Astrocyte (in vitro differentiated cells and primary cell): ENCODE data around the gene PRDX3. TPM values are rescaled to one million over a fixed set of nuclear protein-coding genes. Genes with fewer than 3 reads are reported as not detected.

Source experiments
- DNase-seq: peaks from one replicate; pipeline ENCODE4 v3.0.0-alpha.2; 2010; ENCODE audit warnings: low read depth
- FAIRE-seq: peaks from 2 replicates; lab custom pipeline; 2011; peaks lifted over from hg19 to GRCh38; lab: Jason Lieb, UNC
- H2AFZ ChIP-seq: 2 replicates; pipeline ENCODE4 v1.6.0; 2012; ENCODE audit warnings: low read depth, low read length, inconsistent platforms
- H3K27ac ChIP-seq: 2 replicates; pipeline ENCODE4 v1.5.1; 2011; ENCODE audit warnings: low read depth, low read length, inconsistent platforms
- H3K27me3 ChIP-seq: 2 replicates; pipeline ENCODE4 v1.6.0; 2011; ENCODE audit warnings: low read length, inconsistent platforms; ENCODE audit not compliant: insufficient read depth
- H3K36me3 ChIP-seq: 2 replicates; pipeline ENCODE4 v1.5.1; 2011; ENCODE audit warnings: low read length, inconsistent platforms; ENCODE audit not compliant: insufficient read depth
- H3K4me1 ChIP-seq: 2 replicates; pipeline ENCODE4 v1.5.1; 2011; ENCODE audit warnings: low read length, inconsistent platforms; ENCODE audit not compliant: insufficient read depth
- H3K4me2 ChIP-seq: 2 replicates; pipeline ENCODE4 v1.6.0; 2012; ENCODE audit warnings: low read length, inconsistent platforms
- H3K4me3 ChIP-seq: 2 replicates; pipeline ENCODE4 v1.5.1; 2011; ENCODE audit warnings: low read depth, mild to moderate bottlenecking, low read length, inconsistent platforms; ENCODE audit not compliant: insufficient read depth
- H3K79me2 ChIP-seq: 2 replicates; pipeline ENCODE4 v1.6.0; 2012; ENCODE audit warnings: mild to moderate bottlenecking, low read length, inconsistent platforms; ENCODE audit not compliant: insufficient read depth
- H3K9ac ChIP-seq: 2 replicates; pipeline ENCODE4 v1.6.0; 2012; ENCODE audit warnings: mild to moderate bottlenecking, low read length, inconsistent platforms
- H3K9me3 ChIP-seq: 2 replicates; pipeline ENCODE4 v1.5.1; 2012; ENCODE audit warnings: low read depth, mild to moderate bottlenecking, low read length, inconsistent platforms; ENCODE audit not compliant: insufficient read depth
- H4K20me1 ChIP-seq: 2 replicates; pipeline ENCODE4 v1.6.0; 2012; ENCODE audit warnings: low read length, inconsistent platforms; ENCODE audit not compliant: insufficient read depth
- H3K27ac Mint-ChIP-seq: one replicate; pipeline ENCODE4 v1.8.0; 2021; ENCODE audit warnings: mild to moderate bottlenecking, mixed read lengths; ENCODE audit not compliant: unreplicated experiment
- H3K27me3 Mint-ChIP-seq: one replicate; pipeline ENCODE4 v1.8.0; 2021; ENCODE audit warnings: low read depth, mixed read lengths; ENCODE audit not compliant: unreplicated experiment
- H3K36me3 Mint-ChIP-seq: one replicate; pipeline ENCODE4 v1.8.0; 2021; ENCODE audit warnings: low read depth, mixed read lengths; ENCODE audit not compliant: unreplicated experiment
- H3K4me1 Mint-ChIP-seq: one replicate; pipeline ENCODE4 v1.8.0; 2021; ENCODE audit warnings: low read depth, mixed read lengths; ENCODE audit not compliant: unreplicated experiment
- H3K4me3 Mint-ChIP-seq: one replicate; pipeline ENCODE4 v1.8.0; 2021; ENCODE audit warnings: mild to moderate bottlenecking, moderate library complexity, mixed read lengths; ENCODE audit not compliant: unreplicated experiment
- H3K9me3 Mint-ChIP-seq: one replicate; pipeline ENCODE4 v1.8.0; 2021; ENCODE audit warnings: mild to moderate bottlenecking, mixed read lengths; ENCODE audit not compliant: unreplicated experiment
- EZH2 ChIP-seq: IDR thresholded peaks from 2 replicates; pipeline ENCODE4 v1.6.1; 2012; ENCODE audit warnings: mild to moderate bottlenecking, low read length, inconsistent platforms; ENCODE audit not compliant: insufficient read depth
- total RNA-seq: library from RNA; stranded (reverse); gene quantifications from 2 replicates; pipeline ENCODE4 v1.2.1, GENCODE V29; 2021
- TF ChIP-seq, protein P1 (sequence below): IDR thresholded peaks from 2 replicates; pipeline ENCODE4 v1.5.1; 2011; ENCODE audit warnings: low read depth, mild to moderate bottlenecking, inconsistent platforms, low read length, moderate library complexity; ENCODE audit not compliant: insufficient read depth

PRDX3 gene
- total RNA-seq, 1 donor from 2014 or later, result 127 TPM

DNA sequence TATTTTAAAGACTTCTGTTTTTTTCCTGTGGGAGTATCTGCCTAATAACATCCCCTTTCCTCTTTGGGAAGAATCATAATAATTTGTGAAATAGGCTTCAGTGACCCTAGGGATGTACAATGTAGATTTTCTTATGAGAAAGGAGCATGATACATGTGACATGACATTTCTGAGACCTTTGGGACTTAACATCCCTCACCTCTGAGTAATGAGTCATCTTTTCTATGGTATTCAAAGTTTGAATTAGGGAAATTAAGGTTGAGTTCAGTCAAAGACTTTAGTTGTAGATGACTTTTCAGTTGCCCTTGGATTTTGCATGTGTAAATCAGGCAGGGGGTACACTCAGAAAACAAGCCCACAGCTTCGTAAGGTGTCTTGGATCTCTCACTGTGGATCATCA, 43.1 kb upstream of the PRDX3 start:
- Mint-ChIP-seq H3K9me3 (no peaks in the 10 kb centered on the region), H3K36me3 (no peaks in the 10 kb centered on the region), H3K27me3 (no peaks in the 10 kb centered on the region), H3K4me1 (peaks cover 9% of the 10 kb centered on the region), H3K4me3 (no peak overlapping the region), H3K27ac (no peak overlapping the region)
- no peak overlapping the region for H3K27ac ChIP-seq
- H3K4me2 ChIP-seq, result no peak overlapping the region
- DNase-seq (no peak), FAIRE-seq (no peak)
- H2AFZ ChIP-seq, result no peak overlapping the region
- H3K9me3 ChIP-seq, result no peaks in the 10 kb centered on the region
- peaks cover 47% of the 10 kb centered on the region for H4K20me1 ChIP-seq
- no peaks in the 10 kb centered on the region for H3K27me3 ChIP-seq
- peaks cover 3% of the 10 kb centered on the region for H3K4me1 ChIP-seq
- no peaks in the 10 kb centered on the region for H3K36me3 ChIP-seq
- H3K79me2 ChIP-seq, result peaks cover 29% of the 10 kb centered on the region
- TF ChIP-seq, protein P1, sequence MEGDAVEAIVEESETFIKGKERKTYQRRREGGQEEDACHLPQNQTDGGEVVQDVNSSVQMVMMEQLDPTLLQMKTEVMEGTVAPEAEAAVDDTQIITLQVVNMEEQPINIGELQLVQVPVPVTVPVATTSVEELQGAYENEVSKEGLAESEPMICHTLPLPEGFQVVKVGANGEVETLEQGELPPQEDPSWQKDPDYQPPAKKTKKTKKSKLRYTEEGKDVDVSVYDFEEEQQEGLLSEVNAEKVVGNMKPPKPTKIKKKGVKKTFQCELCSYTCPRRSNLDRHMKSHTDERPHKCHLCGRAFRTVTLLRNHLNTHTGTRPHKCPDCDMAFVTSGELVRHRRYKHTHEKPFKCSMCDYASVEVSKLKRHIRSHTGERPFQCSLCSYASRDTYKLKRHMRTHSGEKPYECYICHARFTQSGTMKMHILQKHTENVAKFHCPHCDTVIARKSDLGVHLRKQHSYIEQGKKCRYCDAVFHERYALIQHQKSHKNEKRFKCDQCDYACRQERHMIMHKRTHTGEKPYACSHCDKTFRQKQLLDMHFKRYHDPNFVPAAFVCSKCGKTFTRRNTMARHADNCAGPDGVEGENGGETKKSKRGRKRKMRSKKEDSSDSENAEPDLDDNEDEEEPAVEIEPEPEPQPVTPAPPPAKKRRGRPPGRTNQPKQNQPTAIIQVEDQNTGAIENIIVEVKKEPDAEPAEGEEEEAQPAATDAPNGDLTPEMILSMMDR, result no peak
- no peak for TF ChIP-seq EZH2
- H3K9ac ChIP-seq, result no peak overlapping the region
- H3K4me3 ChIP-seq, result no peak overlapping the region

DNA sequence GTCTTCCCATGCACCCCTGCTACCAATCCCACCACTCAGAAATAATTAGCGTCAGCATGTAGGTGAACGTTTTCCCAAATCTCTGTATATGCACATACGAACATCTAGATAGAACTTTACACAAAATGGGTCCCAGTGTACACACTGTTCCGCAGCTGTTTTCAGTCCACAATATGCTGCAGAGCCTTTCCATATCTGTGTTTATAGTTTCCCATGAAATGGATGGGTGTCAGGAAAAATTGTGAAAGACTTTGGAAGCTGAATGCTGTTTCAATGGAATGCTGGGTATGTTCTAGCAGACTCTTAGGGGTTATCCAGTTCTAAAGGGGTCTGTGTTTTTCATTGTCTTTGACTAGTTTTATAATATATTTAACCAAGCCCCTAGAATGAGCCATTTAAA, 42.6 kb upstream of the PRDX3 start:
- H3K4me1 ChIP-seq, result peaks cover 3% of the 10 kb centered on the region
- H3K36me3 ChIP-seq, result no peaks in the 10 kb centered on the region
- H3K9me3 ChIP-seq, result no peaks in the 10 kb centered on the region
- no peak overlapping the region for H3K27ac Mint-ChIP-seq
- H4K20me1 ChIP-seq, result peaks cover 47% of the 10 kb centered on the region
- TF ChIP-seq, protein P1, result no peak
- TF ChIP-seq EZH2, result no peak
- H3K4me3 Mint-ChIP-seq, result no peak overlapping the region
- no peak overlapping the region for H2AFZ ChIP-seq
- no peaks in the 10 kb centered on the region for H3K36me3 Mint-ChIP-seq
- FAIRE-seq (no peak), DNase-seq (no peak)
- no peaks in the 10 kb centered on the region for H3K27me3 ChIP-seq
- H3K9me3 Mint-ChIP-seq, result no peaks in the 10 kb centered on the region
- H3K27ac ChIP-seq, result no peak overlapping the region
- peaks cover 9% of the 10 kb centered on the region for H3K4me1 Mint-ChIP-seq
- peaks cover 29% of the 10 kb centered on the region for H3K79me2 ChIP-seq
- no peak overlapping the region for H3K4me3 ChIP-seq
- no peak overlapping the region for H3K9ac ChIP-seq
- H3K27me3 Mint-ChIP-seq, result no peaks in the 10 kb centered on the region
- H3K4me2 ChIP-seq, result no peak overlapping the region

DNA sequence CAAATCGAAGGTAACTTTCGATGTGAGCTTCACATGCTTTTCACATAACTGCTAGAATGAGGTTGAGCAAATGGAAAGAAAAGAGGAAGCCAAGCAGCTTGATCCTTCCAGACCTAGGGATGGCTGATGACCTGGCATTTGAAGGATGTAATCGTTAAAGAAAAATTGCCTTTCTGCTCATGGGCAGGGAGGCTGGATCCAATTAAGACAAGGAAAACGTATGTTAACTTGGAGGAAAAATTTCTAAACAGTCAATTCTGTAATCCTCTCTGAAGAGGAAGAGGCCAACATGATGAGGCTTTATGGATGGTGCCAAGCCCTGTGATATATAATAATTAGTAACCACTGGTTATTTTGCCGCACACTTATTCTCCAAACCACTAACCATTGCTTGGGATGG, 41.3 kb upstream of the PRDX3 start:
- Histone ChIP-seq H3K36me3 (no peaks in the 10 kb centered on the region), H3K79me2 (peaks cover 35% of the 10 kb centered on the region), H4K20me1 (peaks cover 46% of the 10 kb centered on the region), H3K4me2 (no peak overlapping the region), H3K9me3 (no peaks in the 10 kb centered on the region), H3K9ac (no peak overlapping the region), H3K4me1 (peaks cover 3% of the 10 kb centered on the region), H3K4me3 (no peak overlapping the region), H2AFZ (no peak overlapping the region), H3K27ac (no peak overlapping the region), H3K27me3 (no peaks in the 10 kb centered on the region)
- FAIRE-seq (no peak), DNase-seq (no peak)
- TF ChIP-seq EZH2, result no peak
- TF ChIP-seq, protein P1, result no peak
- H3K9me3 Mint-ChIP-seq, result no peaks in the 10 kb centered on the region
- H3K27ac Mint-ChIP-seq, result no peak overlapping the region
- no peaks in the 10 kb centered on the region for H3K36me3 Mint-ChIP-seq
- H3K4me3 Mint-ChIP-seq, result no peak overlapping the region
- H3K4me1 Mint-ChIP-seq, result peaks cover 9% of the 10 kb centered on the region
- H3K27me3 Mint-ChIP-seq, result no peaks in the 10 kb centered on the region
